Measurements from ENCODE around the gene SLC12A3.

Gene SLC12A3

DNA sequence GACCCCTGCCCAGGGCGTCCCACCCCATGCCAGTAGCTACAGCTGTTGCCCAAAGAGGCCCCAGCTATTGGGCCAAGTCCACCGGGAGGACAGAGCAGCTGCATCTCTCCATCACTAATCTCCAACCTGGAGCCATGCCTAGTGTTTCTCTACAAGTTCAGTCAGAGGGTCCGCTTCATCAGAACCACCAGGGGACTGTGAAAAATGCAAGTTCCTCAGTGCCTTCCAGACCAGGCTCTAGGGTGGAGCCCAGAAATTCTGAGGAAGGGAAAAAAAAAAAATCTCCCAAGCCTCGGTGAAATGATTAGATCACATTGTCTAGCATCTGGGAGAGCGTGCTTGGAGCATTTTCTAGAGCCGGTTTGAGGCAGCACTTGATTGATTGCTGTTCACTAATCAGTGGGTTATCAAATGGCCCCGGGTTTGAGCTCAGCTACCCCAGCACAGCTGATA lies 44.5 kb downstream of the SLC12A3 start:
- H3K9ac ChIP-seq (ENCODE audit: low read depth, low read length) = no peak overlapping the region
- H3K4me1 ChIP-seq (ENCODE audit: insufficient read depth, low read length) = peaks cover 19% of the 10 kb centered on the region
- H3K36me3 ChIP-seq (ENCODE audit: insufficient read depth, low read length) = no peaks in the 10 kb centered on the region
- H3K9me3 ChIP-seq (ENCODE audit: control insufficient read depth, insufficient read depth, low read length) = no peaks in the 10 kb centered on the region; the same call in 1 of the 2 replicates

GRCh38 chr16:56910112-56910511 lies 45.1 kb downstream of the SLC12A3 start:
- H3K36me3 ChIP-seq (ENCODE audit: insufficient read depth, low read length) = no peaks in the 10 kb centered on the region
- no peak overlapping the region for H3K9ac ChIP-seq (ENCODE audit: low read depth, low read length)
- no peaks in the 10 kb centered on the region; the same call in 1 of the 2 replicates for H3K9me3 ChIP-seq (ENCODE audit: control insufficient read depth, insufficient read depth, low read length)
- H3K4me1 ChIP-seq (ENCODE audit: insufficient read depth, low read length) = peaks cover 19% of the 10 kb centered on the region

GRCh38 chr16:56910654-56911539 lies 45.9 kb downstream of the SLC12A3 start:
- Histone ChIP-seq H3K4me1 (ENCODE audit: insufficient read depth, low read length) (peaks cover 19% of the 10 kb centered on the region), H3K9me3 (ENCODE audit: control insufficient read depth, insufficient read depth, low read length) (no peaks in the 10 kb centered on the region; the same call in 1 of the 2 replicates), H3K36me3 (ENCODE audit: insufficient read depth, low read length) (no peaks in the 10 kb centered on the region), H3K9ac (ENCODE audit: low read depth, low read length) (no peak overlapping the region)

- H3K9ac ChIP-seq (ENCODE audit: low read depth, low read length) = no peak overlapping the region
- peaks cover 19% of the 10 kb centered on the region for H3K4me1 ChIP-seq (ENCODE audit: insufficient read depth, low read length)
- H3K36me3 ChIP-seq (ENCODE audit: insufficient read depth, low read length) = no peaks in the 10 kb centered on the region
- no peaks in the 10 kb centered on the region; the same call in 1 of the 2 replicates for H3K9me3 ChIP-seq (ENCODE audit: control insufficient read depth, insufficient read depth, low read length)
These were observed 47.0 kb downstream of the SLC12A3 start for GRCh38 chr16:56911771-56912571.

GRCh38 chr16:56912746-56913708 lies 48.0 kb downstream of the SLC12A3 start:
- no peaks in the 10 kb centered on the region for H3K36me3 ChIP-seq (ENCODE audit: insufficient read depth, low read length)
- no peaks in the 10 kb centered on the region for H3K9me3 ChIP-seq (ENCODE audit: control insufficient read depth, insufficient read depth, low read length)
- peaks cover 19% of the 10 kb centered on the region for H3K4me1 ChIP-seq (ENCODE audit: insufficient read depth, low read length)
- H3K9ac ChIP-seq (ENCODE audit: low read depth, low read length) = no peak overlapping the region

- Histone ChIP-seq H3K36me3 (ENCODE audit: insufficient read depth, low read length) (no peaks in the 10 kb centered on the region), H3K9ac (ENCODE audit: low read depth, low read length) (no peak overlapping the region), H3K9me3 (ENCODE audit: control insufficient read depth, insufficient read depth, low read length) (no peaks in the 10 kb centered on the region), H3K4me1 (ENCODE audit: insufficient read depth, low read length) (peaks cover 19% of the 10 kb centered on the region)
These were observed 49.9 kb downstream of the SLC12A3 start for GRCh38 chr16:56914896-56915295.

DNA sequence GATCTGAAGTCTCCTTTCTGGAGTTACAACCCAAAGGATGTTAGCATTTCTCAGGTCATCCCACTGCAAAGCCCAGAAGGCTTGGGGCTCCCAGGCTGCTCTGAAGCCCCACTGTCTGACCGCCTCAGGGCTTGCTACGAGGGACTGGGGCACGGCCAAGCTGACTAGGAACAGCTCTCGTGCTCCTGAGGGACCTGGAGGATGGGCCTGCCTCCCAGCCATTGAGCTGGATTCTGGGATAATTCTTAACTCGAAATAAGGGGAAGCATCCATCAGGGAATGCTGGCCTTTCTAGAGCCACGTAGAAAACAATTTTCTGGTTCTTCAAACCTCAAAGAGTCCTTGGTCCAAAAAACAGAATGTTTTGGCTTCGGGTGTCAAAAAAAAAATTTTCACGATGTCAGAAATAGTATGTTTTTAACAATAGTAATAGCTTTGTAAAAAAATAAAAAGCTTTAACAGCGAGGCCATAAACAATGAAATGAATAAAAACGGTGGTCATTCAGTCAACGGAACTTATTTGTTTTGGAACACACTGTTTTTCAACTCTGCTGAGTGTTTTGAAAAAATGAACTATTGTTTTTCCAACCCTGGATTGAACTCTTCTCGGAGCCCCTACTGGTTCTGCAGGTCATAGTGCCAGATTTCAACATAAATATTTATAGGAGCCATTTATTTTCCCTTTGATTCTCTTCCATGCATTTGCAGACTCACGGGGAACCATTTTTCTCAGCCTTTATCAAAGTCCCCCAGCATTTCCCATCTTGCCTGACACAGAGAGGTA lies 50.5 kb downstream of the SLC12A3 start:
- no peaks in the 10 kb centered on the region for H3K9me3 ChIP-seq (ENCODE audit: control insufficient read depth, insufficient read depth, low read length)
- H3K4me1 ChIP-seq (ENCODE audit: insufficient read depth, low read length) = peaks cover 16% of the 10 kb centered on the region
- no peak overlapping the region for H3K9ac ChIP-seq (ENCODE audit: low read depth, low read length)
- H3K36me3 ChIP-seq (ENCODE audit: insufficient read depth, low read length) = no peaks in the 10 kb centered on the region

DNA sequence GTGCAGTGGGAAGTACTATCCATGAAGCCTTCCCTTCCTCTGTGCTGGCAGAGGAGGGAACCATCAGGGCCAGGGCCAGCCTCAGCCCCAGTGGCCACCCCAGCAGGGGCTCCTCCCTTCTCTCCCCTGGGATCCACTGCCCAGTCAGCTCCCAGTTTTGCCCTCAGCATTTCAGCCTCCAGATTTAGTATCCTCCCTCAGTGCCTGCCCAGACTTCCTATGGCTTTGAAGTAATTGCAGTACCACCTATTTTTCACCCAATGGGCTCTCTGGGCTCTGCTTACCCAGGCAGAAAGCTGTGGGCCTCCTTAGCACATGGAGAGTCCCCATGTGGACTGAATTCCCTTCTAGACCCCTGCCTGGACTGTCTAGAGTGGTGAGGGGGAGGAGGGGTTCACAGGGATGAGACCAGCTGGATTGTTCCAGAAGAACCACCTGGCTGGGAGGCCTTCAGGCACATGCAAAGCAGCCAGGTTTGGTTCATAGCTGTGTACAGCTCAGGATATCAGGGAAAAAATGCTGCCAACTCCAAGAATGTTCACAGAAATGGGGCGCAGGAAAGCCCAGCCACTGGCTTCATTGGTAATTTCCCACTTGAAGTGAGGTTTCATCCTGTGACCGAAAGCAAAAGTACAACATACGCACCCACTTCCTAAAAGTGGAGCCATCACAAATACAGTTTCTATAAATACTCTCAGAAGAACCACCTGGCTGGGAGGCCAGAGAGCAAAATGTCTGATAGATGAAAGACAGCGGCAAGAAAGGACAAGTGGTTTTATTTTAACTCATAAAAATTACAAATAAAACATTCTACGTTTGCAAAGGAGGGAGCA lies 51.8 kb downstream of the SLC12A3 start:
- Histone ChIP-seq H3K36me3 (ENCODE audit: insufficient read depth, low read length) (no peaks in the 10 kb centered on the region), H3K9me3 (ENCODE audit: control insufficient read depth, insufficient read depth, low read length) (no peaks in the 10 kb centered on the region), H3K4me1 (ENCODE audit: insufficient read depth, low read length) (peaks cover 7% of the 10 kb centered on the region; the same call in 1 of the 2 replicates), H3K9ac (ENCODE audit: low read depth, low read length) (no peak overlapping the region)

- H3K9ac ChIP-seq (ENCODE audit: low read depth, low read length) = no peak overlapping the region
- H3K4me1 ChIP-seq (ENCODE audit: insufficient read depth, low read length) = no peaks in the 10 kb centered on the region
- H3K36me3 ChIP-seq (ENCODE audit: insufficient read depth, low read length) = no peaks in the 10 kb centered on the region
- H3K9me3 ChIP-seq (ENCODE audit: control insufficient read depth, insufficient read depth, low read length) = no peaks in the 10 kb centered on the region
These were observed 53.5 kb downstream of the SLC12A3 start for GRCh38 chr16:56918467-56919012.

DNA sequence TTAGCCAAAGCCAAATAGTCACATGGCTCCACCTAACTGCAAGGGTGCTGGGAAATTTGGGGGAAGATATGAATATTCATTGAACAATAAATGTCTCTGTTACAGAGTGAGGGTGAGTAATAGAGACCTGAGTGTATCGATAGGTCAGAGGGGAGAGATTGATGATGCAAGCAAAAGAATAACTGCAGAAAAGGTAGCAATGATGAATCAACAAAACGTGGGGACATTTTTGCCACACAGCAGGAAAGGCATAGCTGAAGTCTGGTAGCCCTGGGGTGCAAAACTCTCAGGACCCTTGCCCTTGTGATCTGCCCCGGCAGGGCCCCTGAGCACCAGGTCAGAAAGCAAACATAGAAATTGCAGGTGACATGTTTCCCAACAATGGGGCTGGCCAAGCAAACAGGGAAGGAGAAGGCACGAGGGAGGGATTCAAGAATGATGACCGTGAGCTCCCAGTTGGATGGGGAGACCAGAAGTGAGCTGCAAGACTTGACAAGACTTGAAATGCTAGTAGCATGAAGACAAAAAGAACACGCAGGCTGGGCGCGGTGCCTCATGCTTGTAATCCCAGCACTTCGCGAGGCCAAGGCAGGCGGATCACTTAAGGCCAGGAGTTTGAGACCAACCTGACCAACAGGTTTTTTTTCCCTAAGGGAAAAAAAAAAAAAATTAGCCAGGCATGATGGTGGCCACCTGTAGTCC lies 54.2 kb downstream of the SLC12A3 start:
- no peaks in the 10 kb centered on the region for H3K9me3 ChIP-seq (ENCODE audit: control insufficient read depth, insufficient read depth, low read length)
- H3K4me1 ChIP-seq (ENCODE audit: insufficient read depth, low read length) = no peaks in the 10 kb centered on the region
- H3K9ac ChIP-seq (ENCODE audit: low read depth, low read length) = no peak overlapping the region
- H3K36me3 ChIP-seq (ENCODE audit: insufficient read depth, low read length) = no peaks in the 10 kb centered on the region

DNA sequence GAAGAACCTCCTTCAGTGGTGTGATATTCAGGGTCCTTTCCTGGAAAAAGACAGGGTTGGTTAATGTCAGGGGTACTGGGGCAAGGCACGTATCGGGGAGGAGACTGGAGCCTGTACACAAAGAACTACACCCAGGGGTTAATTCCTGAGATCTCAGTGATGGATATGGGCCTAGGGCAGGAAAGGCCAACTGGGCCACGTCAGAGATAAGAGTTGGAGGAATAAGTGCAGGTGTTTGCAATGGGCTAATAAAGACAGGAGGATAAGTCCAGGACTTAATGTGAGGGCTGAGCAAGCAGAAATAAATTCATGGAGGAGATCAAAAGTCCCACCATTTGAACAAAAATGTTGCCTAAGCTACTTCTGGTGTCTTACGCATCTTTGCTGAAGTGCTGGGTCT lies 56.6 kb downstream of the SLC12A3 start:
- Histone ChIP-seq H3K9me3 (ENCODE audit: control insufficient read depth, insufficient read depth, low read length) (no peaks in the 10 kb centered on the region), H3K4me1 (ENCODE audit: insufficient read depth, low read length) (no peaks in the 10 kb centered on the region), H3K9ac (ENCODE audit: low read depth, low read length) (no peak overlapping the region), H3K36me3 (ENCODE audit: insufficient read depth, low read length) (no peaks in the 10 kb centered on the region)

DNA sequence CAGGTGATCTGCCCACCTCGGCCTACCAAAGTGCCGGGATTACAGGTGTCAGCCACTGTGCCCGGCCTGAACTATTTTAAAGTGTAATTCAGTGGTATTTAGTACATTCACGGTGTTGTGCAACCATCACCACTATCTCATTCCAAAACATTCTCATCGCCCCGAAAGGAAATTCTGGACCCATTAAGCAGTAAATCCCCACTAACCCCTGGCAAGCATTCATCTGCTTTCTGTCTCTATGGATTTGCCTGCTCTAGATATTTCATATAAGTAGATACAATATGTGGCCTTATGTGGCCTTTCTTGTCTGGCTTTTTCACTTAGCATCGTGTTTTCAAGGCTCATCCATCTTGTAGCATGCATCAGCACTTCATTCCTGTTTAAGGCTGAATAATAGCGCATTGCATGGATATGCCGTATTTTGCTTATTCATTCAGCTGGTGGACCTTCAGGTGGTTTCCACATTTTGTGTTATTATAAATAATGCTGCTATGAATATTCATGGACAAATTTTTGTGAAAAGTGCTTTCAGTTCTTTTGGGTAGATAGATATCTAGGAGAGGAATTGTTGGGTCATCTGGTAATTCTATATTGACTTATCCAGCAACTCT lies 58.6 kb downstream of the SLC12A3 start:
- Histone ChIP-seq H3K36me3 (ENCODE audit: insufficient read depth, low read length) (no peaks in the 10 kb centered on the region), H3K4me1 (ENCODE audit: insufficient read depth, low read length) (no peaks in the 10 kb centered on the region), H3K9ac (ENCODE audit: low read depth, low read length) (no peak overlapping the region), H3K9me3 (ENCODE audit: control insufficient read depth, insufficient read depth, low read length) (no peaks in the 10 kb centered on the region)

Data from ES-I3 (cell line).